Measurements from ENCODE around the gene GAK. TPM values are rescaled to one million over a fixed set of nuclear protein-coding genes. Genes with fewer than 3 reads are reported as not detected.

GAK gene
- total RNA-seq, 1 experiment from 2014 or later = 86.6 TPM

DNA sequence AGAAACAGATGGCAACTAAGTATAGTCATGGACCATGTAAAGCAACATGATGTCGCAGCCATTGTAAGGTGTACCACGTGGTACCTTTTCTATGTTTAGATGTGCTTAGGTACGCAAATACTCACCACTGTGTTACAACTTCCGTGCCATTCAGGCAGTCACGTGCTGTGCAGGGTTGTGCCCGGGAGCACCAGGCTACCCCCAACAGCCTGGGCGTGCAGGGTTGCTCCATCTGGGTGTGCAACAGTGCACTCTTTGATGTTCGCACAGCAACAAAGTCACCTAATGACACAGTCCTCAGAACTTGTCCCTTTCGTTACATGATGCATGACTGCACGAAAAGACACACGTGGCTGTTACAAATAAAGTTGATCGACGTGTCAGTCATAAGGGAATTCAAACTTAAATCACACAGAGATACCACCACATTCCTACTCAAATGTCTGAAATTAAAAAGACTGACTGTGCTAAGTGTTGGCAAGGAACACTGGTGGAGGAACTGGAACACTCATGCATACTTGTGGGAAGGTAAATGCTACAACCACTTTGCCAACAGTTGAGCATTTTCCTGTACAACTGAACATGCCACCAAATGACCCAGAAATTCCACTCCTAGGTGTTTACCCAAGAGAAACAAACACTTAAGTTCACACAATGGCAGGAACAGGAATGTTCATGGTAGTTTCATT, 130.5 kb downstream of the GAK start:
- Histone ChIP-seq H3K36me3 (ENCODE audit: control insufficient read depth, insufficient read depth, low read length) (no peaks in the 10 kb centered on the region), H3K9me3 (ENCODE audit: control insufficient read depth, insufficient read depth, low read depth, low read length) (no peaks in the 10 kb centered on the region), H3K27me3 (ENCODE audit: control insufficient read depth, insufficient read depth, low read length) (no peaks in the 10 kb centered on the region), H3K4me1 (ENCODE audit: control insufficient read depth, insufficient read depth, low read length) (peaks cover 7% of the 10 kb centered on the region), H3K27ac (ENCODE audit: low read length) (no peak overlapping the region), H3K4me3 (ENCODE audit: low read depth in 2 of 2, low read length in 2 of 2) (no peak overlapping the region)
- CTCF ChIA-PET = no interaction called here
- in situ Hi-C loops (cut with HindIII; ENCODE audit: low pct_unique_long_range_greater_than_20kb, low sequenced_read_pairs) = no loop called here
- POLR2A ChIA-PET = no interaction called here
- BruUV-seq (replicated peaks) = no TSS peak
- TF ChIP-seq SIN3A (IDR thresholded peaks at IDR 0.05; ENCODE audit: borderline replicate concordance, insufficient read depth, low read depth, low read length) (no peak), CTCF (IDR thresholded peaks at IDR 0.05) (no peak), POLR2AphosphoS5 (IDR thresholded peaks at IDR 0.05; ENCODE audit: low read depth, low read length) (no peak), TCF7L2 (IDR thresholded peaks at IDR 0.05; ENCODE audit: low read depth, low read length) (no peak)
- DNase-seq (ENCODE audit: low read depth, low spot score) (no peak), ATAC-seq (no peak)
- intact Hi-C loops (cut with micrococcal nuclease; ENCODE audit: unreplicated experiment) = no loop called here

Other genes starting within 250 kb of the GAK start
- 0.62 TPM for gene SLC49A3, start 243.2 kb downstream of the GAK start, total RNA-seq (2021; ENCODE audit: unreplicated experiment)
- 44.6 TPM for gene PCGF3, start 226.5 kb downstream of the GAK start, total RNA-seq (2021; ENCODE audit: unreplicated experiment)
- gene CPLX1, start 106.2 kb downstream of the GAK start, total RNA-seq (2021; ENCODE audit: unreplicated experiment) = 6.7 TPM
- gene TMEM175, start 144 bp upstream of the GAK start, total RNA-seq (2021; ENCODE audit: unreplicated experiment) = 21.8 TPM
- gene DGKQ, start 41.3 kb upstream of the GAK start, total RNA-seq (2021; ENCODE audit: unreplicated experiment) = 12.2 TPM
- gene IDUA, start 54.7 kb upstream of the GAK start, total RNA-seq (2021; ENCODE audit: unreplicated experiment) = 30.6 TPM
- 1.8 TPM for gene SLC26A1, start 61.1 kb upstream of the GAK start, total RNA-seq (2021; ENCODE audit: unreplicated experiment)
- 43.1 TPM for gene FGFRL1, start 79.3 kb upstream of the GAK start, total RNA-seq (2021; ENCODE audit: unreplicated experiment)
- not detected for gene RNF212, start 181.2 kb upstream of the GAK start, total RNA-seq (2021; ENCODE audit: unreplicated experiment)
- gene SPON2, start 240.3 kb upstream of the GAK start, total RNA-seq (2021; ENCODE audit: unreplicated experiment) = 1.8 TPM

Data from Panc1 (cell line).